Frontal cortex (tissue), 4 donors: ENCODE data around the gene MAP4K1. TPM values are rescaled to one million over a fixed set of nuclear protein-coding genes. Genes with fewer than 3 reads are reported as not detected.
"Not testable (repeated sequence)": the region's sequence is repeated elsewhere in the genome, so short reads cannot be mapped to it uniquely, and the experiment has no call there.

Experiments
- DNase-seq, 2 donors: peaks; one replicate each; pipeline ENCODE4 v3.0.0; 2012; ENCODE audit warnings: low spot score in 2 of 2
- FAIRE-seq: peaks from 2 replicates; lab custom pipeline; 2012; peaks lifted over from hg19 to GRCh38; lab: Jason Lieb, UNC
- total RNA-seq: library from RNA; depleted of rRNA; stranded (reverse); fragments of >200 nt; gene quantifications from one replicate; pipeline ENCODE4 v1.2.3, GENCODE V29; 2014
- donor health status: control.
- donor health status: control.
- donor health status: control.

MAP4K1 gene
- total RNA-seq, 1 donor from 2014 or later, result 1.2 TPM

GRCh38 chr19:38653028-38653571, 35.3 kb upstream of the MAP4K1 start:
- no peak for DNase-seq
- no peak for FAIRE-seq

- DNase-seq, result no peak
Observed at GRCh38 chr19:38650911-38651584, 33.3 kb upstream of the MAP4K1 start.

GRCh38 chr19:38650172-38650775, 32.5 kb upstream of the MAP4K1 start:
- FAIRE-seq, result no peak

More at GRCh38 chr19:38650911-38651584, 33.3 kb upstream of the MAP4K1 start:
- no peak for FAIRE-seq

GRCh38 chr19:38649305-38650171, 31.8 kb upstream of the MAP4K1 start:
- FAIRE-seq (no peak), DNase-seq (no peak)

More at GRCh38 chr19:38650172-38650775, 32.5 kb upstream of the MAP4K1 start:
- no peak for DNase-seq

- no peak for FAIRE-seq
- DNase-seq, result no peak
Observed at GRCh38 chr19:38648769-38649304, 31.1 kb upstream of the MAP4K1 start.

- no peak for FAIRE-seq
- no peak for DNase-seq
Observed at GRCh38 chr19:38647966-38648768, 30.4 kb upstream of the MAP4K1 start.

- no peak for FAIRE-seq
- DNase-seq, result peak; percentile 96
Observed at GRCh38 chr19:38647368-38647965, 29.7 kb upstream of the MAP4K1 start, which contains the start of gene ACTN4. TSS of gene ACTN4 (plus strand) at chr19:38647649. CDS start at chr19:38647746, 97 bp downstream.

- FAIRE-seq (no peak), DNase-seq (no peak)
Observed at GRCh38 chr19:38644719-38645118, 27.0 kb upstream of the MAP4K1 start.

GRCh38 chr19:38642176-38642575, 24.4 kb upstream of the MAP4K1 start:
- DNase-seq (no peak), FAIRE-seq (no peak)

GRCh38 chr19:38640368-38640767, 22.6 kb upstream of the MAP4K1 start:
- no peak for DNase-seq
- no peak for FAIRE-seq

- DNase-seq (no peak), FAIRE-seq (no peak)
Observed at GRCh38 chr19:38639679-38640078, 21.9 kb upstream of the MAP4K1 start.

- FAIRE-seq (no peak), DNase-seq (no peak)
Observed at GRCh38 chr19:38638461-38638860, 20.7 kb upstream of the MAP4K1 start.

GRCh38 chr19:38635483-38636399, 18.0 kb upstream of the MAP4K1 start:
- FAIRE-seq, result no peak
- no peak for DNase-seq

GRCh38 chr19:38634757-38635482, 17.2 kb upstream of the MAP4K1 start:
- FAIRE-seq (no peak), DNase-seq (peak in 1 of 2 donors; percentile 78)

- no peak for FAIRE-seq
- no peak for DNase-seq
Observed at GRCh38 chr19:38632476-38633213, 14.9 kb upstream of the MAP4K1 start.

GRCh38 chr19:38631811-38632475, 14.2 kb upstream of the MAP4K1 start:
- not testable (repeated sequence) for FAIRE-seq, DNase-seq
